ENCODE results near the gene CDO1. TPM values are rescaled to one million over a fixed set of nuclear protein-coding genes. Genes with fewer than 3 reads are reported as not detected.

CDO1 gene
- total and polyA plus RNA-seq, 9 of the 15 experiments (the other 6 are each of a cell fraction or from before 2014, with no cell fraction given) = 0.16 to 0.22 TPM; not detected in 7

- TF ChIP-seq CLOCK (CRISPR knock-in tag; IDR thresholded peaks at IDR 0.05; ENCODE audit: borderline replicate concordance) = no peak
- peak in 1 of 2 experiments; percentile 24; a peak in 1 of 4 replicates for TF ChIP-seq ETV6 (IDR thresholded peaks at IDR 0.05; ENCODE audit: borderline replicate concordance in 1 of 2, low read depth in 2 of 2, low read length in 1 of 2)
- TF ChIP-seq ETV6 (CRISPR knock-in tag; IDR thresholded peaks at IDR 0.05; ENCODE audit: borderline replicate concordance) = no peak
- no peak for TF ChIP-seq ZNF311 (CRISPR knock-in tag; IDR thresholded peaks at IDR 0.05)
- TF ChIP-seq NR2C1 (IDR thresholded peaks at IDR 0.05) = peak; percentile 63; the same call in 1 of the 2 replicates
- peak; percentile 27; the same call in 1 of the 2 replicates for TF ChIP-seq NR2C1 (tag; IDR thresholded peaks at IDR 0.05)
- no peak for TF ChIP-seq ELK1 (CRISPR knock-in tag; IDR thresholded peaks at IDR 0.05)
- 0 out of 2 replicates have a peak, but pooled peaks have one; percentile 9 for TF ChIP-seq SMARCA4 (IDR thresholded peaks at IDR 0.05)
- TF ChIP-seq ZNF512 (tag; IDR thresholded peaks at IDR 0.05) = no peak
- TF ChIP-seq NBN (IDR thresholded peaks at IDR 0.05; ENCODE audit: low read depth) = peak; percentile 91; the same call in 1 of the 2 replicates
- TF ChIP-seq EZH2 (IDR thresholded peaks at IDR 0.05; ENCODE audit: borderline replicate concordance, low read depth, low read length) = no peak
- TF ChIP-seq MBD2 (IDR thresholded peaks at IDR 0.05; ENCODE audit: borderline replicate concordance, low read depth) = peak; percentile 60; the same call in 1 of the 2 replicates
- TF ChIP-seq ILK (tag; IDR thresholded peaks at IDR 0.05; ENCODE audit: borderline replicate concordance, low read depth) = no peak
- TF ChIP-seq KLF1 (tag; IDR thresholded peaks at IDR 0.05) = peak; percentile 77
- TF ChIP-seq SMAD2 (IDR thresholded peaks at IDR 0.05; ENCODE audit: low read depth, low read length) = no peak
- no peak for TF ChIP-seq ZFP91 (CRISPR knock-in tag; IDR thresholded peaks at IDR 0.05)
- TF ChIP-seq PATZ1 (CRISPR knock-in tag; IDR thresholded peaks at IDR 0.05; ENCODE audit: borderline replicate concordance) = no peak
- TF ChIP-seq C11orf30 (IDR thresholded peaks at IDR 0.05; ENCODE audit: low read depth) = peak; percentile 69
- no peak for TF ChIP-seq ZNF75A (CRISPR knock-in tag; IDR thresholded peaks at IDR 0.05)
Observed at GRCh38 chr5:115841382-115842088, 25.1 kb upstream of the CDO1 start, which contains the start of the genes AP3S1 and ATG12 (continued).
